Sigmoid colon (tissue), 4 donors: Measurements from ENCODE around the gene C8G.

Source experiments
- EP300 ChIP-seq, 4 donors: sonication (generic); formaldehyde crosslinking; IDR thresholded peaks; one replicate each; pipeline ENCODE4 v1.6.1; 2017; ENCODE audit warnings: antibody characterized with exemption in 4 of 4
- POLR2A ChIP-seq, 2 donors: fragments of 450-650 bp; IDR thresholded peaks; one replicate each; pipeline ENCODE4 v1.6.1; 2016; ENCODE audit warnings: antibody characterized with exemption in 2 of 2, mild to moderate bottlenecking in 2 of 2, moderate library complexity in 2 of 2

DNA sequence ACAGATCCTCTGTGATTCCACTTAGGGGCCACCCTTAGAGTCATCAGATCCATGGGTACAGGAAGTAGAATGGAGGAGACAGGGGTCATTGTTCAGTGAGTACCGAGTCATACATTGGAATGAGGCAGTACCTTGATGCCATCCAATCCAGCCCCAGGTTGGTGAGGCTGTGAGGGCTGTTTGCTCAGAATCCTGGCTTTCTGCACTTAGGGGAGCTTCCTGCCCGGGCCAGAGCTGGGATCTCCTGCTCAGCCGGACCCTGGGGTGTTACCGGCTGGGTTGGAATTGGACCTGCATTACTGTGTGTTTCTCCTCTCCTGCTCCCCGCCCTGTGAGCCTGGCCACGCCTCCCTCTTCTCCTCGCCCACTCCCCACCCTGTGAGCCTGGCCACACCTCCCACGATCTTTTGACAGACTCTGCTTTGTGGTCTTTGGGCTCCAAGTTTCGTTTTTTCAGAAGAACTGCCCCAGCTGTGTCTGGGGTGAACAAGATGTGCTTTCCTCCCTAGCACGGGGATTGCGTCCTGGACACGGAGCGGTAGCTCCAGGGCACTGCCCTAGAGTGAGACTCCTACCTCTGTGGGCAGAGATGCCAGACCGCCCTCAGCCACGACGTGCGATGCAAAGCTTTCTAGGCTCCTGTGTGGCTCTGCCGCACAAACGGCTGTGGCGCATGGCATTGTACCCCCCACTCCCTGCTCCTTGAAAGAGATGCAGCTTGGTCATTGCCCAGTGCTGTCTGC is 43.4 kb upstream of the C8G start:
- TF ChIP-seq EP300 (IDR thresholded peaks at IDR 0.05) (no peak), POLR2A (IDR thresholded peaks at IDR 0.05) (no peak)
